GM21737 (cell line): ENCODE data around the gene ZNF276.
"Not testable (repeated sequence)": the region's sequence is repeated elsewhere in the genome, so short reads cannot be mapped to it uniquely, and the experiment has no call there.

ENCODE experiments used
- ATAC-seq: cut with Tn5 transposase; IDR thresholded peaks from one replicate; pipeline ENCODE4 v1.9.1; 2021; ENCODE audit warnings: mild to moderate bottlenecking, moderate library complexity; ENCODE audit not compliant: unreplicated experiment

The ZNF276 gene

DNA sequence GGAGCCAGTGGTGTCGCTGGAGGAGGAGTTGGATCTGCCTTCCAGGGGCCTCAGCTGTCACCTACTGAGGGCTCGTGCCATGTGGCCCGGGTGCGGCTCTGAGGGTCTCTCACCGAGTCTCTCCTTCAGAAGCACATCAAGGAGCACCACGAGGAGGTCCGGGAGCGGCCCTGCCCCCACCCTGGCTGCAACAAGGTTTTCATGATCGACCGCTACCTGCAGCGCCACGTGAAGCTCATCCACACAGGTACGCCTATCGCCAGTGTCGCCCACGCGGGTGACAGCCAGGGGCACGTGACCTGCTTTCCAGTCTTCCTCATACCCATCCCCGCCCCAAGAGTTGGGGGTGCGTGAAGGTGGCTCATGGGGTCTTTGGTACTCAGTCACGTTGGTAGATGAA, 12.5 kb downstream of the ZNF276 start:
- ATAC-seq, result no peak

DNA sequence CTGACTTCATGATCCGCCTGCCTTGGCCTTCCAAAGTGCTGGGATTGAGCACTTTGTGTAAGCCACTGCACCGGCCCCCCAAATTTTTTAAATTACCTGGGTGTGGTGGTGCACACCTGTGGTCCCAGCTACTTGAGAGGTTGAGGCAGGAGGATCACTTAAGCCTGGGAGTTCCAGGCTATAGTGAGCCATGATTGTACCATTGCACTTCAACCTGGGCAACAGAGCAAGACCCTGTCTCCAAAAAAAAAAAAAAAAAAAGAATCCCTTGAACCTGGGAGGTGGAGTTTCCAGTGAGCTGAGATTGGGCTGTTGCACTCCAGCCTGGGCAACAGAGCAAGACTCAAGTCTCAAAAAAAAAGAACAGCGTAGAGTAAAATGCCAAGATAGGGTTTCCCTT, 15.2 kb downstream of the ZNF276 start:
- no peak for ATAC-seq

DNA sequence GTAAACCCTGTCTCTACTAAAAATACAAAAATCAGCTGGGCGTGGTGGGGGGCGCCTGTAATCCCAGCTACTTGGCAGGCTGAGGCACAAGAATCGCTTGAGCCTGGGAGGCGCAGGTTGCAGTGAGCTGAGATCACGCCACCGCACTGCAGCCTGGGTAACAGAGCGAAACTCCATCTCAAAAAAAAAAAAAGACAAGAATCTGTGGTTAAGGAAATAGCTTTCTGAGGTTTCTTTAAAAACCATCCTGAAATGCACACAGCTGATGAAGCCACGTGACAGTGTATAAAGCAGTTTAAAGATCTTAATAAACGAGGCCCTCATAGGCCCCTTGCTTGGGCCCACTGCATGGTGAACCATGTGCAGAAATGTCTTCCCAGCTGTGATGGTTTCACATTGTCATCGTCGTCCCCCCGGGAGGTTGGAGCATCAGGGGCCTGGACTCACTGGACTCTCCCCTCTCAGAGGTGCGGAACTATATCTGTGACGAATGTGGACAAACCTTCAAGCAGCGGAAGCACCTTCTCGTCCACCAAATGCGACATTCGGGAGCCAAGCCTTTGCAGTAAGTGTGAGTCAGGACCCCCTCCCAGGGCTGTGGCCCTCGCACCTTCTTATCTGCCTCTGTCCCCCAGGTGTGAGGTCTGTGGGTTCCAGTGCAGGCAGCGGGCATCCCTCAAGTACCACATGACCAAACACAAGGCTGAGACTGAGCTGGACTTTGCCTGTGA, 16.2 kb downstream of the ZNF276 start:
- no peak for ATAC-seq

GRCh38 chr16:89738072-89738377, 16.7 kb downstream of the ZNF276 start:
- no peak for ATAC-seq

GRCh38 chr16:89738538-89739317, 17.4 kb downstream of the ZNF276 start:
- no peak for ATAC-seq

- ATAC-seq, result no peak
Observed at GRCh38 chr16:89739383-89739782, 18.0 kb downstream of the ZNF276 start.

DNA sequence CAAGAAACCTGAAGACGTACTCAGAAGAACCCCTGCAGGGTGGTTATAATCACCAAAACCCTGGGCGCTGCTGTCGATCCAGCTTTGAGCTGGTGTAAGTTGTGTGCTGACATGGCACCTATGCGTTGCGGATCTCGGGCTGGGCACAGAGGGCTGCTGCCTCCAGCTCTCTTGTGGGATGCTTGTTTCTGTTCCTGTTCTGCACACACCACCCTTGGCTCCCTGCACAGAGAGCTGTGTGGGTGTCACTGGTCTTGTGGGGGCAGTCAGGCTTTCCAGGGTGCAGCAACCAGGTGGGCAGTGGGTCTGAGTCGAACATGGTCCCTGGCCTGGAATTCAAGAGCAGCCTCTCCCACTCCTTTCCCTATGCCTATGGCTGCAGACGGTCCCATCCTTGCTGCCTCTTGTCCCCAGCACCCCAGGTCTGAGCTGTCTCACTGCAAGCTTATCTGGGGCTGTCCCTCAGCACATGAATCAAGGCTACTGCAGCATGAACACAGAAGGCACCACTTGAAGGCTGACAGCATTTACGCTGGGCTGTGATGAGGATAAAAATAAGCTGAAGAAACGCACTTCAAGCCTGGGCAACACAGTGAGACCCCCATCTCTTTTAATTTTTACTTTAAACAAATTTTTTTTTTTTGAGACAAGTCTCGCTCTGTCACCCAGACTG, 20.1 kb downstream of the ZNF276 start:
- ATAC-seq, result no peak

DNA sequence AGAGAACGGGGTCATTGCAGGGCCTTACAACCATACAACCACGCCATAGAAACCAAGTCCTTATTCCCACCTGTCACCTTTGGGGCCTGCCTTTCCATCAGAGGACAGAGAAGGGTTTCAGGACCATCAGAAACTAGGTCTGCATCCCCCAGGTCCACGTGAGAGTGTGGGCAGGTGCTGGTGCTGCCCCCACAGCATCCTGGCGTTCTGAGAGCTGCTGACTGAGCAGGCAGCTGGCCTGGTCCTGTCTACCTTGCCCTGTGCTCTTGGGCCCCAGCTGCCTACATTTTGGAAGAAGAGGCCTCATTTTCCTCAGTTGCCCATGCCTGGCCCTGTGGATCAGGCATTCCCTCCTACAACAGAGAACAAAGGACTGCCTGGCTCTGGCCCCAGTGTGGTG, 21.6 kb downstream of the ZNF276 start:
- ATAC-seq, result no peak

GRCh38 chr16:89744813-89745212, 23.5 kb downstream of the ZNF276 start:
- no peak for ATAC-seq

DNA sequence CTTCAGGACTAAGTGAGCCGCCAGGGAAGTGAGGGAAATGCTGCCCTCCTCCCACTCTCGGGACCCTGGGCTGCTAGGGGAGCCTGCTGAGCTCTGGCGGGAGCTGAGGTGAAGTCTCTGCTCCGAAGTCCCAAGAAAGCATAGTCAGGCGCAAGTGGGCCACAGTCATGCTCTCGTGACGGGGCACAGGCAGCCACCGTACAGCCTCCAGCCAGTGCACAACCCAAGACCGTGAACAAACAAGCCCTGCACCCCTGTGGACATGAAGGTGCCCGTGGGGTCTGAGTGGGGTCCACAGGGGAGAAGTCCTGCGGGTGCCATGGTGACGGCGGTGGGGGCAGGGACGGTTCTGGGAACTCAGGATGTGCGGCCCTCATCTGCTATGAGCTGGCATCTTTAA, 24.7 kb downstream of the ZNF276 start:
- no peak for ATAC-seq

DNA sequence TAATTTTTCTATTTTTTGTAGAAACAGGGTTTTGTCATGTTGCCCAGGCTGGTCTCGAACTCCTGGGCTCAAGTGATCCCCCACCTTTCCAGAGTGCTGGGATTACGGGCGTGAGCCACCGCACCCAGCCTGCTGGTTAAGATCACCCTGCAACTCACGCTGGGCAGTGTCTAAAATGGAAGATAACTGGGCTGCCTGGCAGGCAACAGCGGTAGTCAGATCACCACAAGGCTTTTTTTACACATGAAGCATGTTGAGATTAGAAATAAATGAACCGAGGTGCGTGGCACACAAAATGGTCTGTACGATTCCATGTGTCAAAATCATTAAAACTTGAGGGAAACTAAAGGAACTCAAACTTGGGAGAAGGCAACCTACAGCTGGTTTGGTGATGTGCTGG, 26.7 kb downstream of the ZNF276 start:
- no peak for ATAC-seq

DNA sequence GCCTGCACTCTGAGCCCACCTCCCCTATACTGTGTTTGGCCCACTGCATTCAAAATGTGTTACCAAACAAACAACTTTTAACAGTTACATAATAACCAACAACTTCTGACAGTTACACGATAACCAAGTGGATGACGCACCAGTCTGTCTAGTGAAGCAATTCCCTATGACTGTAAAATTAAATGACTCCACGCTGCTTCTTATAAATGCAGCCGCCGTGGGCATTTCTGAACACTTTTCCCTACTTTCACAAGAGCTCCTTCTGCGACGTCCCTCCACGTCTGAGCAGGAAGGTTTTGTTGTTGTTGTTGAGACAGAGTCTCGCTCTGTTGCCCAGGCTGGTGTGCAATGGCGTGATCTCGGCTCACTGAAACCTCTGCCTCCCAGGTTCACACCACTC, 27.6 kb downstream of the ZNF276 start:
- ATAC-seq, result no peak

GRCh38 chr16:89749637-89750036, 28.3 kb downstream of the ZNF276 start:
- no peak for ATAC-seq

- no peak for ATAC-seq
Observed at GRCh38 chr16:89759746-89760340, 38.5 kb downstream of the ZNF276 start.

GRCh38 chr16:89761304-89761922, 40.1 kb downstream of the ZNF276 start:
- ATAC-seq, result no peak

GRCh38 chr16:89764711-89765201, 43.4 kb downstream of the ZNF276 start:
- peak; percentile 83 for ATAC-seq

DNA sequence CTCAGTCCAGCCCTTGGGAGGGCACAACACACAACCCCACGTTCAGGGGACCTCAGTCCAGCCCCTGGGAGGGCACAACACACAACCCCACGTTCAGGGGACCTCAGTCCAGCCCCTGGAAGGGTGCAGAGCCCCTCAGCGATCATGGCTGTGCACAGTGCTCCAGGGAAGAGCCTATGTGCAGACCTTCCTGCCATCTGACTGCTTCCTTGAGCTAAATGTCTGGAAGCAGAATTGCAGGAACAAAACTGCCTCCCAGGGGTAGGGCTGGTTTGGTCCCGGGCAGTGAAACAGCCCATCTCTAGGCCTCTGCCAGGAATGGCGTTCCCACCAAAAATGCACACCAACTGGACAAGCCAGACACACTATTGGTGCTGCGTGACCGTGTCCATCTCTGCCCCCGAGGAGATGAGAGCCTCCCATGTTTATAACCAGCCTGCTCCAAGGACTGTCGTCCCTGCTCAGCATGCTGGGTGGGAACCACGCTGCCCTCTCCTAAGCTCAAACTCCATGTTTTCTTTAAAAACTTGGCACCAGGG, 44.0 kb downstream of the ZNF276 start:
- ATAC-seq, result no peak

DNA sequence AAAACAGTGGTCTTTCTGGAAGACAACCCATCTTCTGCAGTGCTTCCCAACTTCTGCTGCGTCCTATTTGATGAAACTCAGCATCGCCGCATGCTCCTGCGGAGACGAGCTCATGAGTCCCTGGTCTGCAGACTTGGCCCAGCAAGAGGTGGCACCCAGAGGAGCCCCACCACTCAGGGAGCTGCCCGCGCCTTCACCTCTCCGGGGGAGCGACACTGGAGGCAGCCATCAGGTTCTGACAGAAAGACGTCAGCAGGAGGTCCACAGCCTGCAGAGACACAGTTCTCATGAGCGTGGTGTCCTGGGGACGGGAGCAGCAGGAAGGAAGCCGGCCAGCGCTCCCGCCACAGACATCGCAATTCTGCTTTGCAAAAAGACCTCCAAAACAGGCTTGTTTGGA, 49.0 kb downstream of the ZNF276 start:
- ATAC-seq, result no peak

GRCh38 chr16:89775223-89775622, 53.9 kb downstream of the ZNF276 start:
- no peak for ATAC-seq

DNA sequence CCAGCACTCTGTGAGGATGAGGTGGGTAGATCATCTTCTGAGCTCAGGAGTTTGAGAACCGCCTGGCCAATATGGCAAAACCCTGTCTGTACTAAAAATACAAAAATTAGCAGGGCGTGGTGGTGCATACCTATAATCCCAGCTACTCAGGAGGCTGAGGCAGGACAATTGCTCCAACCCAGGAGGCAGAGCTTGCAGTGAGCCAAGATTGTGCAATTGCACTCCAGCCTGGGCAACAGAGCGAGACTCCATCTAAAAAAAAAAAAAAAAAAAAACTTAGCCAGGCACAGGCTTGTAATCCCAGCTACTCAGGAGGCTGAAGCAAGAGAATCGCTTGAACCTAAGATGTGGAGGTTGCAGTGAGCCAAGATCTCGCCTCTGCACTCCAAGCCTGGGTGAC, 56.9 kb downstream of the ZNF276 start:
- ATAC-seq, result not testable (repeated sequence)
